KMS-11 (cell line): ENCODE measurements around the gene YY1AP1.
"Not testable (repeated sequence)": the region's sequence is repeated elsewhere in the genome, so short reads cannot be mapped to it uniquely, and the experiment has no call there.

ENCODE experiments used
- H2AFZ ChIP-seq: fragments of 200-600 bp; sonication (generic); 2 replicates; pipeline ENCODE4 v1.6.1; 2016; ENCODE audit warnings: antibody characterized with exemption, mixed run types, low read depth
- H3K27ac ChIP-seq: fragments of 200-600 bp; sonication (generic); 2 replicates; pipeline ENCODE4 v1.6.1; 2016; ENCODE audit warnings: mild to moderate bottlenecking, mixed run types
- H3K27me3 ChIP-seq: fragments of 200-600 bp; sonication (generic); 2 replicates; pipeline ENCODE4 v1.6.1; 2017; ENCODE audit warnings: mild to moderate bottlenecking, low read depth, mixed run types, moderate library complexity; ENCODE audit not compliant: insufficient read depth
- H3K36me3 ChIP-seq: fragments of 200-600 bp; sonication (generic); 2 replicates; pipeline ENCODE4 v1.6.1; 2017; ENCODE audit warnings: mild to moderate bottlenecking, mixed run types; ENCODE audit not compliant: insufficient read depth
- H3K4me1 ChIP-seq: fragments of 200-600 bp; sonication (generic); 2 replicates; pipeline ENCODE4 v1.6.1; 2016; ENCODE audit warnings: mild to moderate bottlenecking, low read depth, mixed run types; ENCODE audit not compliant: poor library complexity, severe bottlenecking
- H3K4me2 ChIP-seq: fragments of 200-600 bp; sonication (generic); 2 replicates; pipeline ENCODE4 v1.7.0; 2016; ENCODE audit warnings: mild to moderate bottlenecking, mixed run types
- H3K4me3 ChIP-seq: fragments of 200-600 bp; sonication (generic); IDR thresholded peaks from 2 replicates; pipeline ENCODE4 v1.6.1; 2017; ENCODE audit warnings: low read depth, low read length, mixed read lengths; ENCODE audit not compliant: insufficient read depth
- H3K79me2 ChIP-seq: fragments of 200-600 bp; sonication (generic); 2 replicates; pipeline ENCODE4 v1.6.1; 2016; ENCODE audit warnings: low read depth, mixed run types; ENCODE audit not compliant: insufficient read depth
- H3K9ac ChIP-seq: fragments of 200-600 bp; sonication (generic); 2 replicates; pipeline ENCODE4 v1.6.1; 2016; ENCODE audit warnings: mild to moderate bottlenecking, mixed run types
- H4K20me1 ChIP-seq: fragments of 200-600 bp; sonication (generic); 2 replicates; pipeline ENCODE4 v1.6.1; 2016; ENCODE audit warnings: mild to moderate bottlenecking, mixed run types; ENCODE audit not compliant: insufficient read depth
- CTCF ChIP-seq: fragments of 200-600 bp; sonication (generic); conservative IDR thresholded peaks from 2 replicates; pipeline ENCODE4 v1.6.1; 2017; ENCODE audit warnings: low read depth, mild to moderate bottlenecking, antibody characterized with exemption, low read length, moderate library complexity, mixed read lengths

YY1AP1 gene

GRCh38 chr1:155695072-155695471 lies 6.5 kb upstream of the YY1AP1 start:
- no peaks in the 10 kb centered on the region for H3K27me3 ChIP-seq
- H2AFZ ChIP-seq, result no peak overlapping the region
- peaks cover 100% of the 10 kb centered on the region for H3K79me2 ChIP-seq
- H3K4me3 ChIP-seq, result no peak overlapping the region
- no peak overlapping the region for H3K9ac ChIP-seq
- no peak for TF ChIP-seq CTCF
- H4K20me1 ChIP-seq, result peaks cover 46% of the 10 kb centered on the region
- no peak overlapping the region for H3K27ac ChIP-seq
- peaks cover 33% of the 10 kb centered on the region; the same call in 1 of the 2 replicates for H3K36me3 ChIP-seq
- no peak overlapping the region; the same call in 1 of the 2 replicates for H3K4me2 ChIP-seq
- H3K4me1 ChIP-seq, result peaks cover 69% of the 10 kb centered on the region

- H3K36me3 ChIP-seq, result peaks cover 38% of the 10 kb centered on the region; the same call in 1 of the 2 replicates
- peaks cover 65% of the 10 kb centered on the region for H3K4me1 ChIP-seq
These were observed 5.6 kb upstream of the YY1AP1 start for GRCh38 chr1:155694167-155694566.

GRCh38 chr1:155691992-155692528 lies 3.5 kb upstream of the YY1AP1 start:
- Histone ChIP-seq H3K4me2 (no peak overlapping the region; the same call in 1 of the 2 replicates), H4K20me1 (peaks cover 33% of the 10 kb centered on the region; the same call in 1 of the 2 replicates), H3K27ac (no peak overlapping the region), H3K9ac (no peak overlapping the region), H3K4me1 (peaks cover 59% of the 10 kb centered on the region), H3K4me3 (peak overlapping the region; percentile 34), H3K79me2 (peaks cover 96% of the 10 kb centered on the region), H2AFZ (no peak overlapping the region), H3K27me3 (no peaks in the 10 kb centered on the region), H3K36me3 (peaks cover 35% of the 10 kb centered on the region; the same call in 1 of the 2 replicates)
- TF ChIP-seq CTCF, result no peak

More at GRCh38 chr1:155694167-155694566, 5.6 kb upstream of the YY1AP1 start:
- Histone ChIP-seq H3K27me3 (no peaks in the 10 kb centered on the region), H3K27ac (no peak overlapping the region), H2AFZ (no peak overlapping the region), H3K4me3 (no peak overlapping the region), H3K79me2 (peaks cover 100% of the 10 kb centered on the region), H3K9ac (no peak overlapping the region), H4K20me1 (peaks cover 37% of the 10 kb centered on the region; the same call in 1 of the 2 replicates), H3K4me2 (no peak overlapping the region; the same call in 1 of the 2 replicates)
- no peak for TF ChIP-seq CTCF

GRCh38 chr1:155689081-155689607 lies 570 bp upstream of the YY1AP1 start, which contains the start of gene DAP3:
TSS of gene DAP3 (plus strand) at chr1:155689091. CDS start at chr1:155709780, 20,689 bp downstream.
- Histone ChIP-seq H3K27ac (peak within 1 kb of the TSS; percentile 88), H3K36me3 (peaks cover 35% of the 10 kb centered on the region; the same call in 1 of the 2 replicates), H3K9ac (peak within 1 kb of the TSS; percentile 97), H3K4me1 (peaks cover 60% of the 10 kb centered on the region), H4K20me1 (peaks cover 28% of the 10 kb centered on the region), H3K4me3 (peak within 1 kb of the TSS; percentile 97), H3K79me2 (peaks cover 96% of the 10 kb centered on the region), H2AFZ (peak within 1 kb of the TSS; percentile 87), H3K4me2 (peak within 1 kb of the TSS; percentile 89)
- H3K27me3 ChIP-seq, result not testable (repeated sequence)

- peaks cover 96% of the 10 kb centered on the region for H3K79me2 ChIP-seq
- H2AFZ ChIP-seq, result peak overlapping the region; percentile 87
- H4K20me1 ChIP-seq, result peaks cover 37% of the 10 kb centered on the region
- H3K27me3 ChIP-seq, H3K4me3 ChIP-seq: not testable (repeated sequence)
- peak overlapping the region; percentile 97 for H3K9ac ChIP-seq
- peaks cover 30% of the 10 kb centered on the region; the same call in 1 of the 2 replicates for H3K36me3 ChIP-seq
- peaks cover 61% of the 10 kb centered on the region for H3K4me1 ChIP-seq
- peak overlapping the region; percentile 53 for H3K4me2 ChIP-seq
- peak overlapping the region; percentile 88 for H3K27ac ChIP-seq
These were observed 760 bp downstream of the YY1AP1 start for GRCh38 chr1:155687705-155688323.
